H1 (cell line): ENCODE results near the gene GUCY1B1. TPM values are rescaled to one million over a fixed set of nuclear protein-coding genes. Genes with fewer than 3 reads are reported as not detected.

Experiments used
- CTCF ChIA-PET: fragments of 300-600 bp; sonication (Branson Sonifier 250); formaldehyde crosslinking; loops from one replicate; lab custom pipeline; 2021; ENCODE audit not compliant: partially characterized antibody; lab: Charles Lee
- POLR2A ChIA-PET: fragments of 300-600 bp; sonication (Branson Sonifier 250); formaldehyde crosslinking; loops from one replicate; lab custom pipeline; 2021; ENCODE audit warnings: inconsistent platforms; ENCODE audit not compliant: partially characterized antibody; lab: Charles Lee
- DNase-seq, 2 experiments: peaks; one replicate each; pipeline versions ENCODE4 v3.0.0 to v3.0.0-alpha.2; 2010 to 2022; ENCODE audit warnings: low spot score in 2 of 2, low read depth in 1 of 2, mixed read lengths in 1 of 2
- FAIRE-seq: peaks from 2 replicates; lab custom pipeline; 2011; peaks lifted over from hg19 to GRCh38; lab: Jason Lieb, UNC
- H2AFZ ChIP-seq: 2 replicates; pipeline ENCODE4 v1.8.1; 2012; ENCODE audit warnings: low read length, inconsistent platforms
- H2AK5ac ChIP-seq: 2 replicates; pipeline ENCODE4 v1.6.1; 2013; ENCODE audit warnings: low read depth, low read length
- H2BK120ac ChIP-seq: replicated peaks from 2 replicates; pipeline ENCODE3; 2013; ENCODE audit warnings: low read depth, low read length, inconsistent platforms
- H2BK12ac ChIP-seq: 2 replicates; pipeline ENCODE4 v1.6.1; 2013; ENCODE audit warnings: low read depth, low read length
- H2BK15ac ChIP-seq: 2 replicates; pipeline ENCODE4 v1.6.1; 2013; ENCODE audit warnings: low read length
- H2BK20ac ChIP-seq: 2 replicates; pipeline ENCODE4 v1.6.1; 2013; ENCODE audit warnings: low read length
- H2BK5ac ChIP-seq: 2 replicates; pipeline ENCODE4 v1.6.1; 2013; ENCODE audit warnings: low read depth, low read length
- H3K14ac ChIP-seq: 2 replicates; pipeline ENCODE4 v1.6.1; 2013; ENCODE audit warnings: inconsistent platforms; ENCODE audit not compliant: insufficient read length
- H3K18ac ChIP-seq: 2 replicates; pipeline ENCODE4 v1.6.1; 2013; ENCODE audit warnings: low read length; ENCODE audit errors: extremely low read depth
- H3K23ac ChIP-seq: 2 replicates; pipeline ENCODE4 v1.6.1; 2013; ENCODE audit warnings: inconsistent platforms; ENCODE audit not compliant: insufficient read length
- H3K23me2 ChIP-seq: 2 replicates; pipeline ENCODE4 v1.6.1; 2013; ENCODE audit warnings: low read depth, low read length
- H3K27ac ChIP-seq: 2 replicates; pipeline ENCODE4 v1.6.1; 2011; ENCODE audit warnings: low read depth, low read length, inconsistent platforms
- H3K27me3 ChIP-seq, 4 experiments: replicated peaks in 1 of 4; 1 replicate in 1 of 4; 2 replicates in 3 of 4; pipeline versions ENCODE4 v1.6.1 to v1.8.1; 2011 to 2013; ENCODE audit warnings: low read length in 3 of 4, mild to moderate bottlenecking in 3 of 4, inconsistent platforms in 2 of 4, mixed read lengths in 2 of 4, moderate library complexity in 1 of 4; ENCODE audit not compliant: control insufficient read depth in 3 of 4, insufficient read depth in 3 of 4; ENCODE audit errors: extremely low read depth in 1 of 4
- H3K36me3 ChIP-seq, 4 experiments: 2 replicates each; pipeline versions ENCODE4 v1.6.1 to v1.8.1; 2011 to 2013; ENCODE audit warnings: mild to moderate bottlenecking in 4 of 4, low read length in 3 of 4, moderate library complexity in 2 of 4, control low read depth in 1 of 4, inconsistent platforms in 1 of 4; ENCODE audit not compliant: insufficient read depth in 4 of 4, control insufficient read depth in 2 of 4
- H3K4ac ChIP-seq: replicated peaks from 2 replicates; pipeline ENCODE3; 2013; ENCODE audit warnings: low read length, low read depth, mixed read lengths, inconsistent platforms; ENCODE audit not compliant: insufficient read length
- H3K4me1 ChIP-seq, 4 experiments: replicated peaks in 1 of 4; 1 replicate in 1 of 4; 2 replicates in 3 of 4; pipeline versions ENCODE4 v1.6.1 to v1.8.1; 2011 to 2013; ENCODE audit warnings: low read length in 3 of 4, inconsistent platforms in 2 of 4, mixed read lengths in 1 of 4; ENCODE audit not compliant: insufficient read depth in 4 of 4, control insufficient read depth in 3 of 4
- H3K4me2 ChIP-seq, 2 experiments: 2 replicates each; pipeline versions ENCODE4 v1.6.1 to v1.8.1; 2011 to 2013; ENCODE audit warnings: low read depth in 2 of 2, low read length in 2 of 2, control low read depth in 1 of 2, inconsistent platforms in 1 of 2, mild to moderate bottlenecking in 1 of 2; ENCODE audit not compliant: insufficient read depth in 1 of 2
- H3K4me3 ChIP-seq, 4 experiments: fragments of 200-600, 300-600 bp in 1 of 4; sonication (generic), shearing (Covaris generic), sonication (Bioruptor Twin) in 1 of 4; 2 replicates each; pipeline versions ENCODE4 v1.5.1 to v1.8.1; 2011 to 2016; ENCODE audit warnings: low read length in 4 of 4, low read depth in 3 of 4, control low read depth in 2 of 4, inconsistent platforms in 2 of 4, mild to moderate bottlenecking in 2 of 4, mixed read lengths in 1 of 4, moderate library complexity in 1 of 4; ENCODE audit not compliant: insufficient read depth in 2 of 4; ENCODE audit errors: extremely low read depth in 1 of 4
- H3K56ac ChIP-seq: replicated peaks from 2 replicates; pipeline ENCODE3; 2013; ENCODE audit warnings: low read depth, mild to moderate bottlenecking, mixed read lengths, low read length, inconsistent platforms; ENCODE audit not compliant: insufficient read length
- H3K79me1 ChIP-seq: 2 replicates; pipeline ENCODE4 v1.6.1; 2013; ENCODE audit warnings: low read depth, low read length, control low read depth
- H3K79me2 ChIP-seq, 2 experiments: 2 replicates each; pipeline versions ENCODE4 v1.6.1 to v1.8.1; 2012 to 2013; ENCODE audit warnings: low read length in 2 of 2, mild to moderate bottlenecking in 2 of 2, inconsistent platforms in 1 of 2; ENCODE audit not compliant: insufficient read depth in 2 of 2, control insufficient read depth in 1 of 2
- H3K9ac ChIP-seq, 4 experiments: replicated peaks in 1 of 4; 1 replicate in 1 of 4; 2 replicates in 3 of 4; pipeline versions ENCODE4 v1.6.1 to v1.8.1; 2011 to 2013; ENCODE audit warnings: low read depth in 3 of 4, low read length in 3 of 4, control low read depth in 2 of 4, mild to moderate bottlenecking in 2 of 4, moderate library complexity in 2 of 4, inconsistent platforms in 1 of 4; ENCODE audit errors: extremely low read depth in 1 of 4
- H3K9me3 ChIP-seq, 2 experiments: 2 replicates each; pipeline versions ENCODE4 v1.6.1 to v1.8.1; 2012 to 2013; ENCODE audit warnings: mild to moderate bottlenecking in 2 of 2, moderate library complexity in 2 of 2, control low read depth in 1 of 2, inconsistent platforms in 1 of 2, low read depth in 1 of 2, low read length in 1 of 2, mixed read lengths in 1 of 2; ENCODE audit not compliant: insufficient read depth in 2 of 2
- H4K20me1 ChIP-seq, 2 experiments: replicated peaks in 1 of 2; 2 replicates each; pipeline versions ENCODE3 to v1.8.1; 2011 to 2013; ENCODE audit warnings: inconsistent platforms in 2 of 2, low read length in 2 of 2, mild to moderate bottlenecking in 1 of 2; ENCODE audit not compliant: insufficient read depth in 2 of 2, control insufficient read depth in 1 of 2
- H4K5ac ChIP-seq: 2 replicates; pipeline ENCODE4 v1.6.1; 2013; ENCODE audit warnings: low read length, low read depth, mixed read lengths, inconsistent platforms; ENCODE audit not compliant: insufficient read length
- H4K8ac ChIP-seq: 2 replicates; pipeline ENCODE4 v1.8.0; 2013; ENCODE audit warnings: mild to moderate bottlenecking, moderate library complexity, low read length, inconsistent platforms; ENCODE audit not compliant: insufficient read depth; ENCODE audit errors: extremely low read depth
- H4K91ac ChIP-seq: replicated peaks from 2 replicates; pipeline ENCODE3; 2013; ENCODE audit warnings: low read length, mixed read lengths, inconsistent platforms; ENCODE audit not compliant: insufficient read length
- ASH2L ChIP-seq: fragments of 200-600, 300-600 bp; sonication (generic); IDR thresholded peaks from one replicate; pipeline ENCODE4 v1.7.1; 2017; ENCODE audit warnings: low read length
- CBX5 ChIP-seq: fragments of 300-800, 300-1000 bp; sonication (generic); IDR thresholded peaks from 2 replicates; pipeline ENCODE4 v1.7.1; 2016; ENCODE audit warnings: antibody characterized with exemption, low read length, low read depth
- CHD2 ChIP-seq: IDR thresholded peaks from 2 replicates; pipeline ENCODE4 v1.6.1; 2012; ENCODE audit warnings: low read length, improper control_type of control experiment
- EGR1 ChIP-seq: IDR thresholded peaks from 2 replicates; pipeline ENCODE4 v1.6.1; 2011; ENCODE audit warnings: low read depth, low read length, borderline replicate concordance
- FOSL1 ChIP-seq: IDR thresholded peaks from 2 replicates; pipeline ENCODE4 v1.6.1; 2011; ENCODE audit warnings: mild to moderate bottlenecking, low read depth, low read length, moderate library complexity; ENCODE audit not compliant: insufficient read depth
- GTF2F1 ChIP-seq: IDR thresholded peaks from 2 replicates; pipeline ENCODE4 v1.6.1; 2012; ENCODE audit warnings: low read depth, low read length, improper control_type of control experiment, borderline replicate concordance
- KDM4A ChIP-seq: IDR thresholded peaks from one replicate; pipeline ENCODE4 v1.7.1; 2012; ENCODE audit warnings: low read depth, mild to moderate bottlenecking, moderate library complexity, low read length, inconsistent platforms; ENCODE audit not compliant: severe bottlenecking
- RFX5 ChIP-seq: IDR thresholded peaks from 2 replicates; pipeline ENCODE4 v1.6.1; 2011; ENCODE audit warnings: low read depth, low read length, improper control_type of control experiment, borderline replicate concordance
- SAP30 ChIP-seq: fragments of 300-600 bp; sonication (generic); IDR thresholded peaks from 2 replicates; pipeline ENCODE4 v1.7.1; 2012; ENCODE audit warnings: low read length, moderate library complexity, mild to moderate bottlenecking, inconsistent platforms; ENCODE audit not compliant: insufficient read depth, insufficient replicate concordance
- SUZ12 ChIP-seq: fragments of 200-600 bp; sonication (generic); IDR thresholded peaks from 2 replicates; pipeline ENCODE4 v1.6.1; 2012; ENCODE audit warnings: mild to moderate bottlenecking, inconsistent platforms, low read length, moderate library complexity, mixed read lengths
- TCF12 ChIP-seq: IDR thresholded peaks from 2 replicates; pipeline ENCODE4 v1.6.1; 2011; ENCODE audit warnings: low read depth, mild to moderate bottlenecking, low read length
- TEAD4 ChIP-seq: IDR thresholded peaks from 2 replicates; pipeline ENCODE4 v1.6.1; 2012; ENCODE audit warnings: low read depth, low read length, inconsistent platforms, mixed read lengths
- WGBS, 2 experiments: shearing (Covaris generic) in 1 of 2; methylation state at CpG; one replicate each; pipeline versions ENCODE4 v1.1.6 to v1.1.7; 2013 to 2015; ENCODE audit warnings: low lambda C conversion rate in 2 of 2, mixed read lengths in 2 of 2, inconsistent platforms in 1 of 2, low coverage in 1 of 2, missing lambda C conversion rate in 1 of 2; ENCODE audit not compliant: insufficient replicate concordance in 2 of 2, insufficient coverage in 1 of 2, insufficient read length in 1 of 2; ENCODE audit errors: extremely low coverage in 1 of 2, missing lambda C conversion rate in 1 of 2; 5-methylcytosine and 5-hydroxymethylcytosine counted together
- polyA plus RNA-seq, 7 experiments: library from polyadenylated mRNA; depleted of rRNA in 3 of 7; stranded (reverse) in 5 of 7; unstranded in 2 of 7; fragments of >200 nt in 5 of 7; fragments of 200-250 nt in 2 of 7; gene quantifications; 1 replicate in 5 of 7; 2 replicates in 1 of 7; 4 replicates in 1 of 7; pipeline versions ENCODE4 v1.2.1 to v1.2.3, GENCODE V29; 2011 to 2013; ENCODE audit warnings: missing spikeins in 2 of 7, mixed read lengths in 2 of 7
- total RNA-seq: library from RNA; stranded (reverse); fragmentation: NEBNext Ultra II Directional; extraction: Animal tissue kit (Norgen Biotek cat#: 25700); gene quantifications from 2 replicates; pipeline ENCODE4 v1.2.1, GENCODE V29; 2021
- TF ChIP-seq, protein P1 (sequence below): IDR thresholded peaks from 2 replicates; pipeline ENCODE4 v1.6.1; 2012; ENCODE audit warnings: low read length, inconsistent platforms

GUCY1B1 gene
- total and polyA plus RNA-seq, 2 of the 8 experiments (the other 6 are each of a cell fraction or from before 2014, with no cell fraction given): 1.5 to 2.9 TPM

DNA sequence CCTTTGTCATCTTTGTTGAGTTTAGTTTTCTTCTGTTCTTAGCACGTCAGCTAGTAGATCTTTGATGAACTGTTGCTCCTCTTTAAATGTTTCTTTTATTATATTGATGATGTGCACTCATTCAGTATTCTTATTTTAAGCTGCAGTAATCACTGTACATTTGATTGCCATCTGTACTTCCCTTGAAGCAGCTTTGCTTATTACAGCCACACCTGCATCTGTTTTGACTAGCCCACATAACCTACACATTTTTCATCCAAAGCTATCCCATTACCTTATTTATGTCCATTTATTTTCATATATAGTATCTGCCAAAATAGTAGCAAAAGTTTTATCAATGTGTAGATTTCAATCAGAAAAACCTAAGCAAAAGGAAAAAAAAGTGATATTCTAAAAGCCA is 23.9 kb upstream of the GUCY1B1 start:
- H3K14ac ChIP-seq: no peak overlapping the region
- no peaks in the 10 kb centered on the region for H4K20me1 ChIP-seq
- H3K9me3 ChIP-seq: no peaks in the 10 kb centered on the region
- H4K91ac ChIP-seq: no peak overlapping the region
- no peak overlapping the region for H3K27ac ChIP-seq
- H2BK5ac ChIP-seq: no peak overlapping the region
- H2BK15ac ChIP-seq: no peak overlapping the region
- no peak for DNase-seq
- no peaks in the 10 kb centered on the region for H3K79me1 ChIP-seq
- H3K23ac ChIP-seq: no peak overlapping the region
- H2BK120ac ChIP-seq: no peak overlapping the region
- no peak overlapping the region for H3K4me3 ChIP-seq
- ChIA-PET CTCF (interaction anchor here (0.7 to 1.1 kb wide), 2 partner anchors 19 to 52 kb away, joined by 3 read pairs; no protein-coding TSS in a partner anchor), POLR2A (no interaction called here)
- H3K27me3 ChIP-seq: no peaks in the 10 kb centered on the region
- H3K18ac ChIP-seq: no peak overlapping the region
- H3K36me3 ChIP-seq: no peaks in the 10 kb centered on the region
- no peaks in the 10 kb centered on the region for H3K4me1 ChIP-seq
- H2AK5ac ChIP-seq: no peak overlapping the region
- H3K4ac ChIP-seq: no peak overlapping the region
- no peak overlapping the region for H2AFZ ChIP-seq
- no peak overlapping the region for H4K5ac ChIP-seq
- H3K56ac ChIP-seq: no peak overlapping the region
- no peak overlapping the region for H4K8ac ChIP-seq
- H2BK12ac ChIP-seq: no peak overlapping the region
- no peak overlapping the region for H3K9ac ChIP-seq
- FAIRE-seq: no peak
- H3K4me2 ChIP-seq: no peak overlapping the region
- H2BK20ac ChIP-seq: no peak overlapping the region
- 87% methylated on average over 1 of the region's 1 CpG; no CpG with 5 or more reads in 1 of the 2 experiments for WGBS, 2 experiments
- no peaks in the 10 kb centered on the region for H3K79me2 ChIP-seq
- H3K23me2 ChIP-seq: no peaks in the 10 kb centered on the region
- no peak for TF ChIP-seq CBX5
- TF ChIP-seq CHD2: no peak
- no peak for TF ChIP-seq RFX5
- no peak for TF ChIP-seq KDM4A
- no peak for TF ChIP-seq FOSL1
- no peak for TF ChIP-seq TEAD4
- TF ChIP-seq, protein P1, sequence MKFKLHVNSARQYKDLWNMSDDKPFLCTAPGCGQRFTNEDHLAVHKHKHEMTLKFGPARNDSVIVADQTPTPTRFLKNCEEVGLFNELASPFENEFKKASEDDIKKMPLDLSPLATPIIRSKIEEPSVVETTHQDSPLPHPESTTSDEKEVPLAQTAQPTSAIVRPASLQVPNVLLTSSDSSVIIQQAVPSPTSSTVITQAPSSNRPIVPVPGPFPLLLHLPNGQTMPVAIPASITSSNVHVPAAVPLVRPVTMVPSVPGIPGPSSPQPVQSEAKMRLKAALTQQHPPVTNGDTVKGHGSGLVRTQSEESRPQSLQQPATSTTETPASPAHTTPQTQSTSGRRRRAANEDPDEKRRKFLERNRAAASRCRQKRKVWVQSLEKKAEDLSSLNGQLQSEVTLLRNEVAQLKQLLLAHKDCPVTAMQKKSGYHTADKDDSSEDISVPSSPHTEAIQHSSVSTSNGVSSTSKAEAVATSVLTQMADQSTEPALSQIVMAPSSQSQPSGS: no peak
- TF ChIP-seq TCF12: no peak
- TF ChIP-seq EGR1: no peak
- TF ChIP-seq ASH2L: no peak
- no peak for TF ChIP-seq SAP30
- no peak for TF ChIP-seq SUZ12
- TF ChIP-seq GTF2F1: no peak
